ENCODE data around the gene SLC25A13. TPM values are rescaled to one million over a fixed set of nuclear protein-coding genes. Genes with fewer than 3 reads are reported as not detected.
"Not testable (repeated sequence)": the region's sequence is repeated elsewhere in the genome, so short reads cannot be mapped to it uniquely, and the experiment has no call there.

SLC25A13 gene
- total and polyA plus RNA-seq, 12 donors, result 10.8 to 55.1 (median 33.9) TPM

GRCh38 chr7:96359876-96360275, 38.0 kb upstream of the SLC25A13 start:
- H3K4me3 ChIP-seq, result no peak overlapping the region
- no peak for TF ChIP-seq POLR2A (IDR thresholded peaks at IDR 0.05)
- no peak for TF ChIP-seq CTCF (IDR thresholded peaks at IDR 0.05)
- no peaks in the 10 kb centered on the region for H3K27me3 ChIP-seq
- no peak for DNase-seq
- no peak overlapping the region for H3K27ac ChIP-seq
- intact Hi-C loops (cut with DNase I), result no loop called here
- no peaks in the 10 kb centered on the region for H3K4me1 ChIP-seq (replicated peaks in 1 of 2)
- no peaks in the 10 kb centered on the region for H3K36me3 ChIP-seq (replicated peaks in 1 of 2)
- H3K9me3 ChIP-seq (replicated peaks in 1 of 3), result no peaks in the 10 kb centered on the region
- WGBS, 4 donors, result 78 to 88% (median 80%) methylated on average over 2 of the region's 2 CpGs

GRCh38 chr7:96358236-96358971, 36.5 kb upstream of the SLC25A13 start:
- DNase-seq; H3K4me1 ChIP-seq (replicated peaks in 1 of 2); H3K27me3 ChIP-seq; H3K9me3 ChIP-seq (replicated peaks in 1 of 3); H3K36me3 ChIP-seq (replicated peaks in 1 of 2); H3K27ac ChIP-seq; H3K4me3 ChIP-seq; intact Hi-C loops (cut with DNase I): not testable (repeated sequence)
- WGBS, 4 donors, result 91 to 95% (median 92%) methylated on average over 24 to 25 of the region's 25 CpGs

GRCh38 chr7:96355990-96356506, 34.1 kb upstream of the SLC25A13 start:
- Histone ChIP-seq H3K27me3 (no peaks in the 10 kb centered on the region), H3K36me3 (replicated peaks in 1 of 2) (no peaks in the 10 kb centered on the region), H3K4me3 (no peak overlapping the region), H3K9me3 (replicated peaks in 1 of 3) (no peaks in the 10 kb centered on the region), H3K27ac (no peak overlapping the region), H3K4me1 (replicated peaks in 1 of 2) (no peaks in the 10 kb centered on the region)
- 24 to 76% (median 34%) methylated on average over 2 of the region's 2 CpGs for WGBS, 4 donors
- TF ChIP-seq POLR2A (IDR thresholded peaks at IDR 0.05) (no peak), CTCF (IDR thresholded peaks at IDR 0.05) (no peak)
- intact Hi-C loops (cut with DNase I), result no loop called here
- DNase-seq, result no peak

DNA sequence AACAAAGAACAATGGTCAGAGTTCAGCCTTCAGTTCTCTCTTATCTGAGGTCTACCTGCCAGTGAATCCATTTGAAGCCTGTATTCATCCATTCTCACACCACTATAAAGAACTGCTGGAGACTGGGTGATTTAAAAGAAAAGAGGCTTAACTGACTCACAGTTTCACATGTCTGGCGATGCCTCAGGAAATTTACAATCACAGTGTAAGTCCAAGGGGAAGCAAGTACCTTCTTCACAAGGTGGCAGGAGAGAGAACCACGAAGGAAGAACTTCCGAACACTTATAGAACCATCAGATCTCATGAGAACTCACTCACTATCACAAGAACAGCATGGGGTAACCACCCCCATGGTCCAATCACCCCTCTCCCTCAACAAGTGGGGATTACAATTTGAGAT, 33.0 kb upstream of the SLC25A13 start:
- DNase-seq, result no peak
- intact Hi-C loops (cut with DNase I), result no loop called here
- Histone ChIP-seq H3K27me3 (no peaks in the 10 kb centered on the region), H3K4me1 (replicated peaks in 1 of 2) (no peaks in the 10 kb centered on the region), H3K27ac (no peak overlapping the region), H3K4me3 (no peak overlapping the region), H3K36me3 (replicated peaks in 1 of 2) (no peaks in the 10 kb centered on the region), H3K9me3 (replicated peaks in 1 of 3) (no peaks in the 10 kb centered on the region)
- 49 to 90% (median 56%) methylated on average over 3 of the region's 3 CpGs for WGBS, 4 donors
- no peak for TF ChIP-seq POLR2A (IDR thresholded peaks at IDR 0.05)
- TF ChIP-seq CTCF (IDR thresholded peaks at IDR 0.05), result no peak

GRCh38 chr7:96349572-96349971, 27.7 kb upstream of the SLC25A13 start:
- H3K27ac ChIP-seq, result no peak overlapping the region
- WGBS, 4 donors, result 50 to 67% (median 62%) methylated on average over 1 to 3 of the region's 3 CpGs
- no peak for TF ChIP-seq CTCF (IDR thresholded peaks at IDR 0.05)
- no peak for TF ChIP-seq POLR2A (IDR thresholded peaks at IDR 0.05)
- H3K36me3 ChIP-seq (replicated peaks in 1 of 2), result no peaks in the 10 kb centered on the region
- intact Hi-C loops (cut with DNase I), result no loop called here
- DNase-seq, result peak in 3 of 7 donors; percentile 6 to 34 (median 24)
- no peaks in the 10 kb centered on the region for H3K9me3 ChIP-seq (replicated peaks in 1 of 3)
- no peaks in the 10 kb centered on the region for H3K4me1 ChIP-seq (replicated peaks in 1 of 2)
- H3K4me3 ChIP-seq, result no peak overlapping the region
- no peaks in the 10 kb centered on the region for H3K27me3 ChIP-seq
